Right renal cortex interstitium (tissue), 3 donors: ENCODE measurements around the gene RNF166. TPM values are rescaled to one million over a fixed set of nuclear protein-coding genes. Genes with fewer than 3 reads are reported as not detected.

Source experiments
- DNase-seq, 3 donors: peaks; one replicate each; pipeline ENCODE4 v3.0.0-alpha.2; 2013; ENCODE audit warnings: low read depth in 3 of 3, low spot score in 2 of 3
- polyA plus RNA-seq, 3 donors: library from polyadenylated mRNA; unstranded; fragments of 120-200 nt; gene quantifications; one replicate each; pipeline ENCODE4 v1.2.1, GENCODE V29; 2013; ENCODE audit not compliant: insufficient read length in 3 of 3

RNF166 gene
- polyA plus RNA-seq, 3 donors: 13.2 to 15.2 (median 14.2) TPM

DNA sequence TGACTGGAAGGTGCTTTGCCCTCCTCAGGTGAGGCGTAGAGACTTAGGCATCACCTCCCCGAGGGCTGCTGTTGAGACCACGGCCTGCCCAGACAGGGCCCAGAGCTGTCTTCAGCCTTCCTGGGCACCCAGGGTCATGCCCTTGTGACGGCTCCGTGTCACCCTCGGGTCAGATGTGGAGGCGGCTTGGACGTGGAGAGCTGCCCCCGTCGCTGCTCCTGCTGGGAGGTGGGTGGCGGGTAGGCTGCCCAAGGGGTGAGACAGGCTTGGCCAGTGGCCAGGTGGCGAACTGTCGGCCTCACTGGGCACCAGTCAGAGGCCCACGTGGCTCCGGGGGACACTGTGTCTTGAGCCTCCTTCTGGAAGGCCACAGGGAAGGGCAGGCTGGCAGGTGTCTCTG is 11.0 kb downstream of the RNF166 start:
- no peak for DNase-seq

- no peak for DNase-seq
Observed at GRCh38 chr16:88694221-88695087, 11.8 kb downstream of the RNF166 start.

DNA sequence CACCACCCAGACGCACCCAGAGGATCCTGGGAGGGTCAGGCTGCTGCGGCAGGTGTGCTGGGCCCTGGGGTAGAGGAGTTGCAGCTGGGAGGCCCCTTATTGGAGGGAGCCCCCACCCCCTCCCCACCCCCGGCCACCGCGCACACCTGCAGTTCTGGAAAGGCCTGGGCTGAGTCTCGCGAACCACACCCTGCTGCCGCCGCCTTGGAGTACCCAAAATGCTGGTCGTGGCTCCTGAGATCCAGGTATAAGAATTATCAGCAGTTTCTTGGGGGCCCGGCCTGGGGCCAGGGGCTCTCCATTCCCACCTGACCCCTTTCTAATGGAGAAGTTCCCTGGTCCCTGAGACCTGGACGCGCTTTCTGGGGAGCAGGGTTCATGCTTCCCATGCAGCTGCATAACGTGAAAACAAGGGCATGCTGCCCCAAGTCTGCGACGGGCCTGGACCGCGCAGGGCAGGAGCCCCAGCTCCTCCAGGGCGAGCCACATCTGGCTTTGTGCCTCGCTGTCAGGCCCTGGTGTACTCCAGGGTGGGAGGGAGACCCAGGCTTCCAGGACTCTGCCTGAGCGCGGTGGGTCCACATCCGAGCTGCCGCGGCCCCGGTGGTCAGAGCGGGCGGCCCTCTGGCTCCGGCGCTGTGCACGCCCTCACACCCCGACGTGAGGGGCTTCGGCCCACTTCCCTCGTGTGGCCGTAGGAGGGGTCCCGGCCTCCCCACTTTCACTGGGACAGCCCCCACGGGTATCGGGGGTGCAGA is 12.6 kb downstream of the RNF166 start:
- DNase-seq: no peak

GRCh38 chr16:88692861-88693260 is 13.3 kb downstream of the RNF166 start:
- no peak for DNase-seq

DNA sequence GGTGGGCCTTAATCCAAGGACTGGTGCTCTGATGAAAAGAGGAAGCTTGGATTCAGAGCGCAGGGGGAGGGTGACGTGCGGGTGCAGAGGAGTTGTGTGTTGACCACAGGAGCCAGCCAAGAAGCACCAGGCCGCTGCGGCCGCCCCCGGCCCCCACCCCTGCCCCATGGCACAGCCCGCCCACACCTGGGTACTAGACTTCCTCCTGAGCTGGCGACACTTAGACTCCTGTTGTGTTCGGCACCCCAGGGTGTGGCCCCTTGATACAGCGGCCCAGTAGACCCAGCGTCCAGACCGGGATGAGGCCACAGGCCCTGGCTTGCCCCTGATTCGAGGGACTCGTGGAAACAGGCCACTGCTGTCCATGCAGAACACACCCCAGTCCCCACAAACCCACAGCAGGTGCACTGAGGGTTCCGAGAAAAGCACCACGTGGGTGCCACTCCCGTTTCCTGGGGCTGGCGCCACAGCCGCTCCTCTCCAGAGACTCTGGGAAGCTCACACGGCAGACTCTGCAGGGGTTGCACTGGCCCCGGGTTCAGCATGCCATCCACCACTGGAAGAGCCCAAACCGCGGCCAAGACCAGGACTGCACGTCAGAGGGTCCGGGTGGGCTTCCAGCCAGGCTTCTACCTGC is 14.2 kb downstream of the RNF166 start:
- DNase-seq: no peak

DNA sequence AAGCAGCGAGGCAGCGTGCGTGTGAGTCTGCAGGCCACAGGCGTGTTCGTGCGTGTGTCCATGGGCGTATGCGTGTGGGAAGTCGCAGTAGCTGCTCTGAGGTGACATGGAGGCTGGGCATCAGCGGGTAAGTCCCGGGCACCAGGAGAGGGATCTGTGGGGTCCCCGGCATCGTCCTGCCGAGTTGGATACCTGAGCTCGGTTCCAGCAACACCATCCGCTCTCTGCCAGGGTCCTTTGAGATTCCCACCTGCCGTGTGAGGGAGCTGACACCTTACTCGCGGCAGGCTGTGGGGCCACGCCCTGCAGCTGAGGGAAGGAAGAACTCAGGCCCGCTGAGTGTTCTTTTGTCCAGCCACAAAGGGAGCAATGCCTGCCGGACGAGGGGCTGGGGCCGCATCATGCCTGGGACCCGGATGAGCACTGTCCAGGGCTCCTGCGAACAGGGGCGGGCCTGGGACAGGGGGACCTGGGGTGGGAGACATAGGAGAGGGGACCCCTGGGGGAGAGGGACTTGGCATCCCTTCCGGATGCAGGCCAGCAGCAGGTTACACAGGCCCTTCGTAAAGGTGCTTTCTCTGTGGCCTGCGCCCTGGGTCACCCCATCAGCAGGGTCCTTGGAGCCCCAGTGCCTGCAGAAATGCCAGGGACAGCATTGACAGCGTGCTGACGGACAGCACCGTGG is 14.9 kb downstream of the RNF166 start:
- DNase-seq: no peak

DNA sequence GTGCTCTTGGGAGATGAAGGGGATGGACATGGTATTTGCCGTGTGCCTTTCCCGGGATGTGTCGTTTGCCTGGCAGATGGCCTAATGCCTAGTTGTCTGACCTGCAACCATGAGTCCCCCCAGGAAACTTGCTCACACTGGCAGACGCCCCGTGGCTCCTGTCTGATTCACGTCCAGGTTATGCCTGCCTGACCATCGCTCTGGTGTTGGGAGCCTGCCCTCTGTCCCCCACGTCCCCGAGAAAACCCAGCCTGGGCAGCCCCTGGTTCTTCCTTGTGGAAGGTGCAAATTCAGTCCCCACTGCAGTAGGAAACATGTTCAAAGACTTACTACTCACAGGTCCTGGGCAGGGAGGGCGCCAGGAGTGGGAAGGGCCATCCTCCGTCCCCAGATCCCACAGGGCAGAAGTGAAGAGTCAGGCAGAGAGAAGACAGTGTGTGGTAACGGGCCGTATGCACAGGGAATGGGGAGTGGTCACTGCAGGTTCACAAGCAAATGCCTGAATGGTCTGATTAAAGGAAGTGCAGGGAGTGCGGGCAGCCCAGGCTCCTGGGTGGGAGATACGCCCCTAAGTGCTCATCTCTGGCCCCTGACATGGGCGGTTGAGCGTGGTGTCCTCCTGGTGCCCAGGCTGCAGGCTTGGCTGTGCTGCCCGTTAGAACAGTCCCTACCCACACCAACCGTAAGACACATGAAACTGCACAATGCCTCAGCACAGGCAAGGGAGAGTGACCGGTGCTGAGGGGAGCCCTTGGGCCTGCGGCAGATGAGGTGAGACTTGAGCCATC is 15.7 kb downstream of the RNF166 start:
- DNase-seq: no peak

- DNase-seq: no peak
Observed at GRCh38 chr16:88688013-88688778, 18.0 kb downstream of the RNF166 start.

- no peak for DNase-seq
Observed at GRCh38 chr16:88687676-88688012, 18.6 kb downstream of the RNF166 start.

DNA sequence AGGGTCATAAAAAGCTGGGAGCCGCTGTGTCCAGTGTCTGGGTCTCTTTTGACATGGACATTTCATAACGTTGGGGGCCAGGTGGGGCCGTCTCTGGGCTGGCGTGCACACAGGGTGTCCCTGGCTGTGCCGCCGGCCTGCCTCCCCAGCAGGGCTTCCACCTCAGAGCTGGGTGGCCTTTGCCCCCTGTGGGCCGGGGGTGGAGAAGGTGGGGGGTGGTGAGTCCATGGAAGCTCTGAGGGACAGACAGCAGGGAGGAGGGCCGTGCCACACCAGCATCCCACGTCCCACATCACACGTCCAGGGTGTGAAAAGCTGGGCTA is 19.0 kb downstream of the RNF166 start:
- no peak for DNase-seq

- DNase-seq: peak in 1 of 3 donors; percentile 61
Observed at GRCh38 chr16:88686439-88687253, 19.6 kb downstream of the RNF166 start, which contains the start of gene SNAI3. Gene SNAI3 (minus strand): TSS chr16:88686507. CDS start chr16:88686406, 101 bp downstream.

DNA sequence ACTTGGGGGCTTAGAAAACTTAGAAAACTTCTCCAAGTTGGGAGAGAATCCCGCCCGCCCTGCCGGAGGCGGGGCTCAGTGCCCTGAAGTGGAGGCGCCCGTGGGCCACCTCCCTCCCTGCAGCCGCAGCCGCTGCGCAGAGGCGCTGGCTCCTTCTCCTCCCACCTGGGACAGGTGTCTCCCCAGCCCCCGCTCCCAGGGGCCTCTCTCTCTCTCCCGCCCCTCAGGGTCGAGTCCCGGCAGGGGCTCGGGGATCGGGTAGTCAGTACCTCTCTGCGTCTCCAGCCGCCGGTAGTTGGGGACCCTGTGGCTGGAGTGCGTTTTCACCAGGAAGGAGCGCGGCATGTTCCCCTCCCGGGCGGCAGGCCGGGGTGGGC is 20.2 kb downstream of the RNF166 start:
- no peak for DNase-seq

DNA sequence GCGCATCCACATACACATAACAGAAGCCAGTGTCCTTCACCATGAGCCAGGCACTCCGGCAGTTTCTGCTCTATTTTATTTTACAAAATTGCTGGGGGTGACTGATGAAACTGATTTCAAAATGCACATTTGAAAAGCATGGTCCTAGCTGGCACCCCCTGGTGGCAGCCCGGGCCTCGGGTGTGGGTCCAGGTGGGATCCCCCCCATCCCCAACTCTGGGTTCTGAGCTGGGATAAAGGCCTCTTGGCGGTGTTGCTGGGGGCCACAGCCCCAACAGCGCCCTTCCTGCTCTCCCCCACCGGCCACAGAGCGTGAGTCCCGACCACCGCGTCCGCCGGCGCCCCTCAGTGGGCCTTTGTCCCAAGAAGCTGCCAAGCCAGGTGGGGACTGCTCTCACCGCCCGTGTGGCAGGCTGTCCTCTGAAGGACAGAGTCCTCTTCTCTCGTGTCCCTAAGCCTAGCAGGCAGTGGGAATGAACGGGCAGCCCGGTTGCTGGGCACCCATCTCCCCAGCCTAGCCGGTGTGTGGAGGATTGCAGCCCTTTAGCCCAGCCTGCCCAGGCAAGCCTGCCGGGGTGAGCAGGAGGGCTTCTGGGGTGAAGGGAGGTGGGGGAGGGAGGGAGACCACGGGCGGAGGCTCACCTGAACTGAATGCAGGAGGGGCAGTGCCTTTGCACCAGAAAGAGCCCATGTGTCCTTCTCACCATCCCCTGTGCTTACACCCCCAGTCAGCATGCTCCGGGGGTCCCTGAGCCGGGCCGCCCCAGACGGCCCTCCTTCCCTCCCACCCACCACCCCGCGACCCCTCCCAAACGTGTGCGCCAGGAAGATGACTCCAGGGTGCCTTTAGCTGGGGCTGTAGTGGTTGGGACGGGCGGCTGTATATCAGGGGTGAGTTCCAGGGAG is 20.8 kb downstream of the RNF166 start:
- DNase-seq: no peak

GRCh38 chr16:88684569-88685155 is 21.5 kb downstream of the RNF166 start:
- DNase-seq: no peak

GRCh38 chr16:88681709-88682451 is 24.3 kb downstream of the RNF166 start:
- no peak for DNase-seq

GRCh38 chr16:88681084-88681680 is 25.0 kb downstream of the RNF166 start:
- DNase-seq: no peak
